OCI-LY7 (cell line): ENCODE measurements around the gene DSG3. TPM values are rescaled to one million over a fixed set of nuclear protein-coding genes. Genes with fewer than 3 reads are reported as not detected.
A peak's percentile ranks its signal among the peaks of the same experiment; 100 is the strongest.
"Not testable (repeated sequence)": the region's sequence is repeated elsewhere in the genome, so short reads cannot be mapped to it uniquely, and the experiment has no call there.

Experiments used
- BruUV-seq: library from RNA; stranded (reverse); fragments of 400-500 nt; replicated peaks from 2 replicates; lab custom pipeline; 2021; lab: Mats Ljungman, UMichigan
- CTCF ChIA-PET: fragments of 300-600 bp; sonication (Branson Sonifier 250); formaldehyde crosslinking; loops from one replicate; lab custom pipeline; 2022; ENCODE audit warnings: antibody characterized with exemption; ENCODE audit not compliant: unreplicated experiment; lab: Charles Lee
- POLR2A ChIA-PET: fragments of 300-600 bp; sonication (Branson Sonifier 250); formaldehyde crosslinking; loops from one replicate; lab custom pipeline; 2022; ENCODE audit warnings: antibody characterized with exemption; lab: Charles Lee
- DNase-seq: peaks from one replicate; pipeline ENCODE4 v3.0.0-alpha.2; 2015; ENCODE audit warnings: low spot score
- H2AFZ ChIP-seq: fragments of 200-600 bp; sonication (generic), shearing (Covaris generic); 2 replicates; pipeline ENCODE4 v1.6.1; 2014; ENCODE audit warnings: mild to moderate bottlenecking, antibody characterized with exemption, low read length, moderate library complexity
- H3K27ac ChIP-seq: fragments of 200-600 bp; sonication (generic); 2 replicates; pipeline ENCODE4 v1.5.1; 2014; ENCODE audit warnings: mixed run types, low read depth, mild to moderate bottlenecking, moderate library complexity, low read length, inconsistent platforms; ENCODE audit not compliant: poor library complexity, severe bottlenecking
- H3K36me3 ChIP-seq: fragments of 200-600 bp; sonication (generic); 2 replicates; pipeline ENCODE4 v1.6.1; 2014; ENCODE audit warnings: mild to moderate bottlenecking, antibody characterized with exemption, low read length, moderate library complexity, mixed read lengths; ENCODE audit not compliant: insufficient read depth
- H3K4me1 ChIP-seq: fragments of 200-600 bp; sonication (generic); 2 replicates; pipeline ENCODE4 v1.5.1; 2014; ENCODE audit warnings: mild to moderate bottlenecking, low read length; ENCODE audit not compliant: insufficient read depth, poor library complexity, severe bottlenecking
- H3K4me2 ChIP-seq: fragments of 200-600 bp; sonication (generic); 2 replicates; pipeline ENCODE4 v1.6.1; 2014; ENCODE audit warnings: mild to moderate bottlenecking, low read length
- H3K4me3 ChIP-seq: fragments of 200-600 bp; sonication (generic); 2 replicates; pipeline ENCODE4 v1.5.1; 2014; ENCODE audit warnings: mild to moderate bottlenecking, low read depth, low read length; ENCODE audit not compliant: poor library complexity, severe bottlenecking
- H3K79me2 ChIP-seq: fragments of 200-600 bp; sonication (generic); 2 replicates; pipeline ENCODE4 v1.6.1; 2016; ENCODE audit warnings: low read depth, mild to moderate bottlenecking, low read length, moderate library complexity, mixed read lengths; ENCODE audit not compliant: insufficient read depth
- H3K9me2 ChIP-seq: fragments of 200-600 bp; sonication (generic); 2 replicates; pipeline ENCODE4 v1.6.1; 2016; ENCODE audit warnings: mild to moderate bottlenecking, low read length, mixed read lengths; ENCODE audit not compliant: insufficient read depth
- H3K9me3 ChIP-seq: fragments of 200-600 bp; sonication (generic); 2 replicates; pipeline ENCODE4 v1.6.1; 2014; ENCODE audit warnings: mild to moderate bottlenecking, mixed run types, low read length, mixed read lengths
- H4K20me1 ChIP-seq: fragments of 200-600 bp; sonication (generic); 2 replicates; pipeline ENCODE4 v1.6.1; 2014; ENCODE audit warnings: mild to moderate bottlenecking, antibody characterized with exemption, low read length, moderate library complexity, mixed read lengths; ENCODE audit not compliant: insufficient read depth
- EZH2phosphoT487 ChIP-seq: fragments of 200-600 bp; sonication (generic); IDR thresholded peaks from 2 replicates; pipeline ENCODE4 v1.6.1; 2018; ENCODE audit warnings: low read depth, borderline replicate concordance, mild to moderate bottlenecking, mixed run types, antibody characterized with exemption, low read length, moderate library complexity, mixed read lengths
- intact Hi-C: fragments of 100-400 bp; cut with micrococcal nuclease; formaldehyde crosslinking; loops from one replicate; pipeline ENCODE4 v1.10.0; 2022; ENCODE audit not compliant: unreplicated experiment
- total RNA-seq, 2 experiments: library from RNA; depleted of rRNA in 1 of 2; stranded (reverse); fragments of >200 nt in 1 of 2; shearing (Covaris generic) in 1 of 2; gene quantifications; 2 replicates each; pipeline ENCODE4 v1.2.3, GENCODE V29; 2014 to 2022
- TF ChIP-seq, protein P1 (sequence below): fragments of 200-600 bp; sonication (generic); conservative IDR thresholded peaks from 2 replicates; pipeline ENCODE4 v1.5.1; 2014; ENCODE audit warnings: mild to moderate bottlenecking, antibody characterized with exemption, low read length, moderate library complexity, mixed read lengths

The DSG3 gene
- total RNA-seq, 2 experiments from 2014 or later = not detected

DNA sequence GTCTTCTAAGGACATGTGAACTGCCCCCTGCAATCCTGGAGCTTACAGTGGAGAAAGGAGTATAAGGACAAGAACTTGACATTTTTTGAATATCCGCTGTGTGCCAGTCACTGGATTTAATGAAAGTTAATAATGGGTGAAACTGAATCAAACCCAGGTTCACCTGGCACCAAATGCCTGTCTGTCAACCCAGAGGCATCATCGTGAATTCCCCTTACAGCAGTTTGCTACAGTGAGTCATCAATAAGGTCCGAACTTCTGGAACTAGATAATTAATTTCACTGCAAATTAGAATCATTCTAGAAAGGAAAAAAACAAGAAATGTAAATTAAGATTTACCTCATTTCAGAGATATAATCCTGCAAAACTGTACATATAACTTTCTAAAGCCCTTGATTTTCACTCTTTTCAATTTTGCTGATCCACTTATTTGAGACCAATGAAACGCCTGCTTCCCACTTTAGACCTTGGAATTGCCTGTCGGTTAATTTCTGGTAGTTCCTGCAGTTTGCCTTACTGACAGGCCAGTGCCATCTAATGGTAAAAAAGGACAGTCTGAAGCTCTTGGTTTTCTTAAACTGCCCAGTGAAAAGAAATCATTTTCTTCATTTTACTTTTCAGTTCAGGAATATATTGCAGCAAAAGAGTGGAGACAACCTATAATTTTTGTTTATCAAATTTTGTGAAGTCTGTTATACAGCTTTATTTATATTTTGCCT lies 58.6 kb downstream of the DSG3 start:
- Histone ChIP-seq H3K9me3 (no peaks in the 10 kb centered on the region), H3K36me3 (no peaks in the 10 kb centered on the region), H3K27ac (no peak overlapping the region), H3K9me2 (no peaks in the 10 kb centered on the region), H2AFZ (no peak overlapping the region), H4K20me1 (no peaks in the 10 kb centered on the region), H3K4me1 (no peaks in the 10 kb centered on the region), H3K79me2 (no peaks in the 10 kb centered on the region), H3K4me2 (no peak overlapping the region), H3K4me3 (no peak overlapping the region)
- no peak for TF ChIP-seq EZH2phosphoT487
- TF ChIP-seq, protein P1, sequence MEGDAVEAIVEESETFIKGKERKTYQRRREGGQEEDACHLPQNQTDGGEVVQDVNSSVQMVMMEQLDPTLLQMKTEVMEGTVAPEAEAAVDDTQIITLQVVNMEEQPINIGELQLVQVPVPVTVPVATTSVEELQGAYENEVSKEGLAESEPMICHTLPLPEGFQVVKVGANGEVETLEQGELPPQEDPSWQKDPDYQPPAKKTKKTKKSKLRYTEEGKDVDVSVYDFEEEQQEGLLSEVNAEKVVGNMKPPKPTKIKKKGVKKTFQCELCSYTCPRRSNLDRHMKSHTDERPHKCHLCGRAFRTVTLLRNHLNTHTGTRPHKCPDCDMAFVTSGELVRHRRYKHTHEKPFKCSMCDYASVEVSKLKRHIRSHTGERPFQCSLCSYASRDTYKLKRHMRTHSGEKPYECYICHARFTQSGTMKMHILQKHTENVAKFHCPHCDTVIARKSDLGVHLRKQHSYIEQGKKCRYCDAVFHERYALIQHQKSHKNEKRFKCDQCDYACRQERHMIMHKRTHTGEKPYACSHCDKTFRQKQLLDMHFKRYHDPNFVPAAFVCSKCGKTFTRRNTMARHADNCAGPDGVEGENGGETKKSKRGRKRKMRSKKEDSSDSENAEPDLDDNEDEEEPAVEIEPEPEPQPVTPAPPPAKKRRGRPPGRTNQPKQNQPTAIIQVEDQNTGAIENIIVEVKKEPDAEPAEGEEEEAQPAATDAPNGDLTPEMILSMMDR = peak; percentile 22; the same call in 1 of the 2 replicates
- ChIA-PET CTCF (no interaction called here), POLR2A (interaction anchor here (0.7 kb wide), 2 partner anchors 286 to 829 kb away, joined by 3 to 8 read pairs; no protein-coding TSS in a partner anchor)
- intact Hi-C loops = no loop called here
- no TSS peak for BruUV-seq
- DNase-seq = no peak

DNA sequence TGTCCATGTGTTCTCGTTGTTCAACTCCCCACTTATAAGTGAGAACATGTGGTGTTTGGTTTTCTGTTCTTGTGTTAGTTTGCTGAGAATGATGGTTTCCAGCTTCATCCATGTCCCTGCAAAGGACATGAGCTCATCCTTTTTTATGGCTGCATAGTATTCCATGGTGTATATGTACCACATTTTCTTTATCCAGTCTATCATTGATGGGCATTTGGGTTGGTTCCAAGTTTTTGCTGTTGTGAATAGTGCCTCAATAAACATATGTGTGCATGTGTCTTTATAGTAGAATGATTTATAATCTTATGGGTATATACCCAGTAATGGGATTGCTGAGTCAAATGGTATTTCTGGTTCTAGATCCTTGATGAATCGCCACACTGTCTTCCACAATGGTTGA lies 59.6 kb downstream of the DSG3 start:
- H3K9me3 ChIP-seq, CTCF ChIA-PET, H2AFZ ChIP-seq, H3K4me2 ChIP-seq, POLR2A ChIA-PET, H3K36me3 ChIP-seq, H3K79me2 ChIP-seq, intact Hi-C loops, DNase-seq, H3K4me1 ChIP-seq, H3K4me3 ChIP-seq, H4K20me1 ChIP-seq, BruUV-seq, H3K9me2 ChIP-seq, H3K27ac ChIP-seq: not testable (repeated sequence)

DNA sequence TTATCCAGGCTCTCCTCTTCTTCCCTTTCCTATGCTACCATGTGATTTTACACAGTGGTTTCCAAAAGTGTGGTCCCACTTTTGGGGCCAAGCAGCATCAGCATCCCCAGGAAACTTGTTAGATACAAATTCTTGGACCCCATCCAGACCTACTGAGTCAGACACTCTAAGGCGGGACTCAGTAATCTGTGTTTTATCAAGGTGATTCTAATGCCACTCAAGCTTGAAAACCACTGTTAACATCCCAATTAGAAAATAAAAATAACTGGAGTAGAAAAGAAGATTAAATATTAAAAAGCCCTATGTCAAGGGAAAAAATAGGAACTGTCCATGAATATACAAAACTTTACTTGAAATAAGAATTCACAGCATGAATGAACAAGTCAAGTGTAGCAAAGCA lies 61.2 kb downstream of the DSG3 start:
- no peak overlapping the region for H2AFZ ChIP-seq
- H3K9me3 ChIP-seq = no peaks in the 10 kb centered on the region
- TF ChIP-seq, protein P1 = no peak
- TF ChIP-seq EZH2phosphoT487 = no peak
- ChIA-PET CTCF (no interaction called here), POLR2A (no interaction called here)
- no peak overlapping the region for H3K4me3 ChIP-seq
- no peaks in the 10 kb centered on the region for H3K4me1 ChIP-seq
- no peak for DNase-seq
- no peaks in the 10 kb centered on the region for H3K79me2 ChIP-seq
- no peaks in the 10 kb centered on the region for H3K9me2 ChIP-seq
- no peak overlapping the region for H3K27ac ChIP-seq
- H4K20me1 ChIP-seq = no peaks in the 10 kb centered on the region
- H3K4me2 ChIP-seq = no peak overlapping the region
- intact Hi-C loops = no loop called here
- BruUV-seq = no TSS peak
- H3K36me3 ChIP-seq = no peaks in the 10 kb centered on the region
